ENCODE data around the gene IMMT. TPM values are rescaled to one million over a fixed set of nuclear protein-coding genes. Genes with fewer than 3 reads are reported as not detected.

IMMT gene
- total RNA-seq, result 61.7 and 89.9 TPM in 2 replicates

GRCh38 chr2:86195055-86195807 lies at the start of gene IMMT:
TSS of gene IMMT (minus strand) at chr2:86195462. CDS start at chr2:86195382, 80 bp downstream.

GRCh38 chr2:86105969-86106945 lies 89.0 kb downstream of the IMMT start, which contains the start of gene PTCD3:
TSS of gene PTCD3 (plus strand) at chr2:86106235. CDS start at chr2:86106248, 13 bp downstream.

GRCh38 chr2:86105252-86105968 lies 89.9 kb downstream of the IMMT start, which contains the start of gene POLR1A:
TSS of gene POLR1A (minus strand) at chr2:86105886. CDS start at chr2:86105776, 110 bp downstream.

Other genes with a start within 250 kb of the IMMT start
- gene POLR1A, start 89.6 kb downstream of the IMMT start, total RNA-seq, result 18.8 and 22.1 TPM in 2 replicates
- 47.6 and 48.2 TPM in 2 replicates for gene PTCD3, start 89.2 kb downstream of the IMMT start, total RNA-seq
- 38.8 and 43.3 TPM in 2 replicates for gene MRPL35, start 4.0 kb upstream of the IMMT start, total RNA-seq
- 0.14 TPM in 1 of 2 replicates, not detected in the other for gene REEP1, start 142.2 kb upstream of the IMMT start, total RNA-seq
- gene KDM3A, start 245.9 kb upstream of the IMMT start, total RNA-seq, result 12.1 and 18.0 TPM in 2 replicates

All from airway epithelial cell (primary cell).